Lower leg skin (tissue), 3 donors: ENCODE measurements around the gene CPLANE1.

Experiments
- CTCF ChIP-seq, 3 donors: fragments of 450-650 bp; IDR thresholded peaks; one replicate each; pipeline ENCODE4 v1.5.1; 2016; ENCODE audit warnings: antibody characterized with exemption in 3 of 3, mild to moderate bottlenecking in 3 of 3, moderate library complexity in 2 of 3
- POLR2A ChIP-seq, 2 donors: fragments of 450-650 bp; IDR thresholded peaks; one replicate each; pipeline ENCODE4 v1.6.1; 2016 to 2017; ENCODE audit warnings: antibody characterized with exemption in 2 of 2, mild to moderate bottlenecking in 1 of 2, moderate library complexity in 1 of 2

DNA sequence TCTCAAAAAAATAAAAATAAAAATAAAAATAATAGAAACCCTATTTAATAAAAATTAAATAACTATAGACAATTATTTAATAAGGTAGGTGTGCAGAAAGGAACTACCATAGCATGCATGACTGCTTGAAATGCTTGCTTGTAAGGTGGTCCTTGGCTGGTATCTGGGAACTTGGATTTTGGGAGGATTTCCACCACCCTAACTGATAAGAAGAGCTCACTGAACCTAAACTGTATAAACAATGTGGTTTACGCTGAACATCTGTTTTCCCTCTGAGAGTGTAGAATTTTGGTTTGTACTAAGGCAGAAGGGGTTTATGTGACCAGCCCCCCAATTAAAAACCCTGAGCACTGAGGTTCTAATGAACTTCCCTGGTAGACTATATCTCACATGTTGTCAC, 31.2 kb downstream of the CPLANE1 start:
- no peak for TF ChIP-seq POLR2A (IDR thresholded peaks at IDR 0.05)
- TF ChIP-seq CTCF (IDR thresholded peaks at IDR 0.05) = no peak
